PC-3 (cell line): ENCODE measurements around the gene CBARP. TPM values are rescaled to one million over a fixed set of nuclear protein-coding genes. Genes with fewer than 3 reads are reported as not detected.

Source experiments
- ATAC-seq: fragments of 200-7000 bp; cut with Tn5 transposase; 2 replicates; pipeline ENCODE4 v1.9.1; 2020; ENCODE audit warnings: mild to moderate bottlenecking, moderate library complexity
- BruUV-seq: library from RNA; stranded (reverse); fragments of 400-500 nt; replicated peaks from 2 replicates; lab custom pipeline; 2021; lab: Mats Ljungman, UMichigan
- CTCF ChIA-PET: fragments of 300-600 bp; sonication (Branson Sonifier 250); formaldehyde crosslinking; loops from one replicate; lab custom pipeline; 2022; ENCODE audit warnings: antibody characterized with exemption; lab: Charles Lee
- POLR2A ChIA-PET: fragments of 300-600 bp; sonication (Branson Sonifier 250); formaldehyde crosslinking; loops from one replicate; lab custom pipeline; 2022; ENCODE audit warnings: antibody characterized with exemption; ENCODE audit not compliant: unreplicated experiment; lab: Charles Lee
- DNase-seq: peaks from one replicate; pipeline ENCODE4 v3.0.0-alpha.2; 2015
- H2AFZ ChIP-seq: fragments of 300-600 bp; sonication (generic); 2 replicates; pipeline ENCODE4 v1.6.0; 2016; ENCODE audit warnings: antibody characterized with exemption, low read length
- H3F3A ChIP-seq: fragments of 300-600 bp; sonication (generic); one replicate; pipeline ENCODE4 v1.6.0; 2017; ENCODE audit warnings: antibody characterized with exemption, low read length, control low read depth, mild to moderate bottlenecking; ENCODE audit not compliant: unreplicated experiment
- H3K27ac ChIP-seq: fragments of 300-600 bp; sonication (generic); 2 replicates; pipeline ENCODE4 v1.5.1; 2016; ENCODE audit warnings: mild to moderate bottlenecking, low read length
- H3K27me3 ChIP-seq: fragments of 300-600 bp; sonication (generic); 2 replicates; pipeline ENCODE4 v1.6.1; 2016; ENCODE audit warnings: low read length, mixed read lengths
- H3K36me3 ChIP-seq: fragments of 300-600 bp; sonication (generic); 2 replicates; pipeline ENCODE4 v1.6.1; 2016; ENCODE audit warnings: low read depth, mixed run types, low read length, mixed read lengths
- H3K4me1 ChIP-seq: fragments of 300-600 bp; sonication (generic); 2 replicates; pipeline ENCODE4 v1.5.1; 2016; ENCODE audit warnings: low read length; ENCODE audit not compliant: insufficient read depth
- H3K4me2 ChIP-seq: fragments of 300-600 bp; sonication (generic); 2 replicates; pipeline ENCODE4 v1.6.0; 2016; ENCODE audit warnings: low read length
- H3K4me3 ChIP-seq: fragments of 300-600 bp; sonication (generic); 2 replicates; pipeline ENCODE4 v1.5.1; 2016; ENCODE audit warnings: mild to moderate bottlenecking, low read length, mixed read lengths
- H3K79me2 ChIP-seq: fragments of 300-600 bp; sonication (generic); 2 replicates; pipeline ENCODE4 v1.6.1; 2017; ENCODE audit warnings: low read length, mixed read lengths
- H3K9ac ChIP-seq: fragments of 300-600 bp; sonication (generic); 2 replicates; pipeline ENCODE4 v1.6.0; 2016; ENCODE audit warnings: mild to moderate bottlenecking, low read length
- H3K9me2 ChIP-seq: fragments of 300-600 bp; sonication (generic); replicated peaks from 2 replicates; pipeline ENCODE4 v1.6.1; 2016; ENCODE audit warnings: mixed run types, low read length, mixed read lengths
- H3K9me3 ChIP-seq: fragments of 300-600 bp; sonication (generic); 2 replicates; pipeline ENCODE4 v1.6.1; 2016; ENCODE audit warnings: low read length, mixed read lengths
- H4K20me1 ChIP-seq: fragments of 300-600 bp; sonication (generic); 2 replicates; pipeline ENCODE4 v1.6.1; 2016; ENCODE audit warnings: low read length, mixed read lengths
- CTCF ChIP-seq: fragments of 300-600 bp; sonication (generic); conservative IDR thresholded peaks from 2 replicates; pipeline ENCODE4 v1.5.1; 2017; ENCODE audit warnings: antibody characterized with exemption, low read depth, mild to moderate bottlenecking, low read length
- EZH2 ChIP-seq: fragments of 300-600 bp; sonication (generic); IDR thresholded peaks from one replicate; pipeline ENCODE4 v1.6.1; 2017; ENCODE audit warnings: antibody characterized with exemption, mild to moderate bottlenecking, low read length; ENCODE audit not compliant: unreplicated experiment
- EZH2phosphoT487 ChIP-seq: fragments of 300-600 bp; sonication (generic); IDR thresholded peaks from 2 replicates; pipeline ENCODE4 v1.6.1; 2018; ENCODE audit warnings: mild to moderate bottlenecking, antibody characterized with exemption, low read length, borderline replicate concordance
- intact Hi-C: fragments of 100-400 bp; cut with micrococcal nuclease; formaldehyde crosslinking; loops from 2 replicates; pipeline ENCODE4 v1.9.0; 2023
- total RNA-seq: library from RNA; depleted of rRNA; stranded (reverse); fragments of >200 nt; gene quantifications from 2 replicates; pipeline ENCODE4 v1.2.3, GENCODE V29; 2014

The CBARP gene
- total RNA-seq, 1 experiment from 2014 or later, result 3.3 TPM

DNA sequence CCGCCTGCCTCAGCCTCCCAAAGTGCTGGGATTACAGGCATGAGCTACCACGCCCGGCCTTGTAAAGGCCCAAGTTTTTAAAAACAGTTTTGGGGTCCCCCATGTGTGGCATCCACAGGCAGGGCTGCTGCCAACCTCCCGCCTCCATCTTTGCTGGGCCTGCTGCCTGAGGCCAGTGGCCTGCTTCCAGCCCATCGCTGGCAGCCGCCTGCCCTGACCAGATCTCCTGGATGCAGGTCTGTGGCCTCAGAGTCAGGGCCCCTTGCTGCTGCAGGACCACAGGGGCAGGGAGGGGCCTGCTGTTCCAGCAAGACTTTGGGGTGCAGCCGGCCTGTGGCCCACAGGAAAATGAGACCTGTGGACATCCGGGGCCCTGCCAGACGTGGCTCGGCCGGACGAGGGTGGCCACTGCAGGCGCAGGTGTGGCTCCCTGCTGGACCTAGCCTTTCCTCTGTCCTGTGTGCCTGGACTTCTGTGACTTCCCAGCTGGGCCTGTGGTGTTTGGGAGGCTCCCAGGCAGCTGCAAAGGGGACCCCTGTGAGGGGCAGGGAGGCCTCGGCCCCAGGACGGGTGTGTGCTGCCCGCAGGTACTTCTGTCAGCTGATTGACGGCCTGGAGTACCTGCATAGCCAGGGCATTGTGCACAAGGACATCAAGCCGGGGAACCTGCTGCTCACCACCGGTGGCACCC is 17.9 kb downstream of the CBARP start:
- ChIA-PET POLR2A (no interaction called here), CTCF (no interaction called here)
- Histone ChIP-seq H3K36me3 (no peaks in the 10 kb centered on the region), H3K4me3 (no peak overlapping the region), H4K20me1 (0 out of 2 replicates have a peak, but pooled peaks cover 2% of the 10 kb centered on the region), H3K27ac (no peak overlapping the region), H3K4me2 (no peak overlapping the region), H3K9ac (no peak overlapping the region), H3K27me3 (no peaks in the 10 kb centered on the region), H2AFZ (no peak overlapping the region), H3K4me1 (peaks cover 20% of the 10 kb centered on the region), H3K79me2 (peaks cover 34% of the 10 kb centered on the region), H3F3A (no peaks in the 10 kb centered on the region), H3K9me3 (no peaks in the 10 kb centered on the region), H3K9me2 (no peaks in the 10 kb centered on the region)
- intact Hi-C loops, result no loop called here
- no peak for ATAC-seq
- no peak for TF ChIP-seq EZH2phosphoT487
- no peak for TF ChIP-seq EZH2
- no peak for TF ChIP-seq CTCF
- DNase-seq, result no peak
- BruUV-seq, result no TSS peak

GRCh38 chr19:1218751-1219567 is 18.8 kb downstream of the CBARP start:
- ChIA-PET CTCF (no interaction called here), POLR2A (no interaction called here)
- Histone ChIP-seq H2AFZ (no peak overlapping the region), H3K36me3 (no peaks in the 10 kb centered on the region), H3K9me3 (no peaks in the 10 kb centered on the region), H3K9ac (no peak overlapping the region), H3K4me2 (no peak overlapping the region), H3K79me2 (peaks cover 44% of the 10 kb centered on the region), H3K27me3 (no peaks in the 10 kb centered on the region), H3K4me3 (no peak overlapping the region), H4K20me1 (0 out of 2 replicates have a peak, but pooled peaks cover 2% of the 10 kb centered on the region), H3F3A (no peaks in the 10 kb centered on the region), H3K9me2 (no peaks in the 10 kb centered on the region), H3K4me1 (peaks cover 25% of the 10 kb centered on the region), H3K27ac (no peak overlapping the region)
- ATAC-seq (no peak), DNase-seq (no peak)
- TF ChIP-seq CTCF (no peak), EZH2 (no peak), EZH2phosphoT487 (no peak)
- intact Hi-C loops, result no loop called here
- BruUV-seq, result no TSS peak

GRCh38 chr19:1217366-1217765 is 20.4 kb downstream of the CBARP start:
- intact Hi-C loops, result no loop called here
- Histone ChIP-seq H3K36me3 (no peaks in the 10 kb centered on the region), H3K27ac (no peak overlapping the region), H3K9me2 (no peaks in the 10 kb centered on the region), H3K4me3 (no peak overlapping the region), H2AFZ (no peak overlapping the region), H3K4me1 (peaks cover 25% of the 10 kb centered on the region), H3K4me2 (no peak overlapping the region), H3K9ac (no peak overlapping the region), H3K9me3 (no peaks in the 10 kb centered on the region), H4K20me1 (0 out of 2 replicates have a peak, but pooled peaks cover 2% of the 10 kb centered on the region), H3K27me3 (no peaks in the 10 kb centered on the region), H3K79me2 (peaks cover 59% of the 10 kb centered on the region), H3F3A (no peaks in the 10 kb centered on the region)
- ATAC-seq (no peak), DNase-seq (no peak)
- BruUV-seq, result no TSS peak
- no peak for TF ChIP-seq EZH2phosphoT487
- no peak for TF ChIP-seq EZH2
- TF ChIP-seq CTCF, result no peak
- POLR2A ChIA-PET, result no interaction called here
- CTCF ChIA-PET, result no interaction called here
